Measurements from ENCODE around the gene RASGRF1. TPM values are rescaled to one million over a fixed set of nuclear protein-coding genes. Genes with fewer than 3 reads are reported as not detected.
A peak's percentile ranks its signal among the peaks of the same experiment; 100 is the strongest.

RASGRF1 gene
- total RNA-seq, 6 experiments from 2014 or later = 0.29 TPM; not detected in 5

- H3K4me3 ChIP-seq = no peak overlapping the region
- H3K27me3 ChIP-seq = no peaks in the 10 kb centered on the region
- no peaks in the 10 kb centered on the region for H3K4me1 ChIP-seq
- TF ChIP-seq, protein P1, sequence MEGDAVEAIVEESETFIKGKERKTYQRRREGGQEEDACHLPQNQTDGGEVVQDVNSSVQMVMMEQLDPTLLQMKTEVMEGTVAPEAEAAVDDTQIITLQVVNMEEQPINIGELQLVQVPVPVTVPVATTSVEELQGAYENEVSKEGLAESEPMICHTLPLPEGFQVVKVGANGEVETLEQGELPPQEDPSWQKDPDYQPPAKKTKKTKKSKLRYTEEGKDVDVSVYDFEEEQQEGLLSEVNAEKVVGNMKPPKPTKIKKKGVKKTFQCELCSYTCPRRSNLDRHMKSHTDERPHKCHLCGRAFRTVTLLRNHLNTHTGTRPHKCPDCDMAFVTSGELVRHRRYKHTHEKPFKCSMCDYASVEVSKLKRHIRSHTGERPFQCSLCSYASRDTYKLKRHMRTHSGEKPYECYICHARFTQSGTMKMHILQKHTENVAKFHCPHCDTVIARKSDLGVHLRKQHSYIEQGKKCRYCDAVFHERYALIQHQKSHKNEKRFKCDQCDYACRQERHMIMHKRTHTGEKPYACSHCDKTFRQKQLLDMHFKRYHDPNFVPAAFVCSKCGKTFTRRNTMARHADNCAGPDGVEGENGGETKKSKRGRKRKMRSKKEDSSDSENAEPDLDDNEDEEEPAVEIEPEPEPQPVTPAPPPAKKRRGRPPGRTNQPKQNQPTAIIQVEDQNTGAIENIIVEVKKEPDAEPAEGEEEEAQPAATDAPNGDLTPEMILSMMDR (IDR thresholded peaks at IDR 0.05) = no peak
- no peak for TF ChIP-seq POLR2A (IDR thresholded peaks at IDR 0.05)
- ATAC-seq (no peak), DNase-seq (no peak)
- H3K27ac ChIP-seq = no peak overlapping the region
- H3K9me3 ChIP-seq = no peaks in the 10 kb centered on the region
- 84% methylated on average over 6 of the region's 11 CpGs for WGBS (ENCODE audit: insufficient coverage, low coverage, low lambda C conversion rate, missing lambda C conversion rate)
- H3K36me3 ChIP-seq = no peaks in the 10 kb centered on the region
- intact Hi-C loops (cut with DNase I) = no loop called here
Measured at GRCh38 chr15:79035111-79035601, 55.4 kb downstream of the RASGRF1 start.

GRCh38 chr15:79034284-79034683 is 56.3 kb downstream of the RASGRF1 start:
- Histone ChIP-seq H3K4me1 (no peaks in the 10 kb centered on the region), H3K9me3 (no peaks in the 10 kb centered on the region), H3K4me3 (no peak overlapping the region), H3K36me3 (no peaks in the 10 kb centered on the region), H3K27ac (no peak overlapping the region), H3K27me3 (no peaks in the 10 kb centered on the region)
- 64% methylated on average over 1 of the region's 1 CpG for whole genome bisulfite sequencing (ENCODE audit: insufficient coverage, low coverage, low lambda C conversion rate, missing lambda C conversion rate)
- TF ChIP-seq POLR2A (IDR thresholded peaks at IDR 0.05) = no peak
- TF ChIP-seq, protein P1 (IDR thresholded peaks at IDR 0.05) = no peak
- intact Hi-C loops (cut with DNase I) = loop anchor here in 1 of 2 donors (5.0 kb wide), 1 partner anchor 153 kb away; no protein-coding TSS in a partner anchor
- ATAC-seq (no peak), DNase-seq (no peak)

GRCh38 chr15:79032656-79033055 is 57.9 kb downstream of the RASGRF1 start:
- Histone ChIP-seq H3K9me3 (no peaks in the 10 kb centered on the region), H3K4me1 (no peaks in the 10 kb centered on the region), H3K27ac (no peak overlapping the region), H3K4me3 (no peak overlapping the region), H3K36me3 (no peaks in the 10 kb centered on the region), H3K27me3 (no peaks in the 10 kb centered on the region)
- ATAC-seq (peak; percentile 34 to 52 (median 44)), DNase-seq (peak in 1 of 3 donors; percentile 27)
- 67% methylated on average over 1 of the region's 6 CpGs for WGBS (ENCODE audit: insufficient coverage, low coverage, low lambda C conversion rate, missing lambda C conversion rate)
- TF ChIP-seq POLR2A (IDR thresholded peaks at IDR 0.05) = no peak
- TF ChIP-seq, protein P1 (IDR thresholded peaks at IDR 0.05) = no peak
- intact Hi-C loops (cut with DNase I) = loop anchor here in 1 of 2 donors (5.0 kb wide), 1 partner anchor 155 kb away; no protein-coding TSS in a partner anchor

DNA sequence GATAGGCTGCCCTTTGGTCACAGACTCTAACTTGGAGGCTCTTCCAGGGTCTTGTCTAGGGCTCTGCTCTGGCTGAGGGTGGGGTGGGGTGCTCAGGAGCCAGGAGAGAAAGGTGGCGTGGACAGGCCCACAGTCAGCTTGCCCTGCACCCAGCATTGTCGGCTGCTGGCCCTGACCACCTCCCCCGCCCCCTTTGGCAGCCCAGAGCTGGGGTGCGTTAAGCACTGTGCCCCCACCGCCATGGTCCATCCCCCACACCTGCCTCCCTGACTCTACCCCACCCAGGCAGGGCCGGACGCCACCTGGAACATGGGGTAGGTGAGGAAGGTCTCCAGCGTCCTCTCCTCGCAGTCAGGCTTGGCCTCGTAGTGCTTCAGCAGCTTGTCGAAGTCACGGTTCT is 58.8 kb downstream of the RASGRF1 start:
- no peak overlapping the region for H3K4me3 ChIP-seq
- no CpG with 5 or more reads among the region's 12 CpGs for WGBS (ENCODE audit: insufficient coverage, low coverage, low lambda C conversion rate, missing lambda C conversion rate)
- H3K27ac ChIP-seq = no peak overlapping the region
- no peak for DNase-seq
- H3K4me1 ChIP-seq = no peaks in the 10 kb centered on the region
- no peak for ATAC-seq
- TF ChIP-seq POLR2A (IDR thresholded peaks at IDR 0.05) = no peak
- TF ChIP-seq, protein P1 (IDR thresholded peaks at IDR 0.05) = no peak
- no peaks in the 10 kb centered on the region for H3K36me3 ChIP-seq
- no peaks in the 10 kb centered on the region for H3K27me3 ChIP-seq
- no peaks in the 10 kb centered on the region for H3K9me3 ChIP-seq
- intact Hi-C loops (cut with DNase I) = loop anchor here in 1 of 2 donors (5.0 kb wide), 1 partner anchor 155 kb away; no protein-coding TSS in a partner anchor
